ENCODE results near the gene MRPS15. TPM values are rescaled to one million over a fixed set of nuclear protein-coding genes. Genes with fewer than 3 reads are reported as not detected.

MRPS15 gene
- total and polyA plus RNA-seq, 10 donors, result 31.2 to 94.3 (median 42.7) TPM

- 53 to 87% (median 67%) methylated on average over 3 of the region's 3 CpGs for WGBS, 5 donors
Measured at GRCh38 chr1:36442337-36442736, 21.8 kb downstream of the MRPS15 start.

GRCh38 chr1:36440646-36441045, 23.5 kb downstream of the MRPS15 start:
- no peaks in the 10 kb centered on the region for H3K9me3 ChIP-seq
- H3K4me3 ChIP-seq, result no peak overlapping the region
- no peaks in the 10 kb centered on the region for H3K36me3 ChIP-seq
- WGBS, 5 donors, result 81 to 98% (median 91%) methylated on average over 3 of the region's 3 CpGs
- TF ChIP-seq POLR2AphosphoS5 (IDR thresholded peaks at IDR 0.05) (no peak), CTCF (IDR thresholded peaks at IDR 0.05 in 8 of 11, conservative IDR thresholded peaks at IDR 0.05 in 3 of 11) (no peak), POLR2A (IDR thresholded peaks at IDR 0.05) (no peak)
- H3K27ac ChIP-seq, result no peak overlapping the region
- intact Hi-C loops (cut with DNase I; ENCODE audit: low total_unique reads), result no loop called here
- H3K4me1 ChIP-seq, result no peaks in the 10 kb centered on the region
- H3K27me3 ChIP-seq (replicated peaks in 1 of 7), result no peaks in the 10 kb centered on the region
- DNase-seq, result no peak

More at GRCh38 chr1:36442337-36442736, 21.8 kb downstream of the MRPS15 start:
- H3K9me3 ChIP-seq, result no peaks in the 10 kb centered on the region
- no peak for DNase-seq
- H3K27ac ChIP-seq, result no peak overlapping the region
- H3K4me1 ChIP-seq, result peaks cover 0 to 13% (median 0%) of the 10 kb centered on the region in 6 donors
- no peaks in the 10 kb centered on the region for H3K36me3 ChIP-seq
- H3K4me3 ChIP-seq, result no peak overlapping the region
- H3K27me3 ChIP-seq (replicated peaks in 1 of 7), result no peaks in the 10 kb centered on the region
- TF ChIP-seq POLR2A (IDR thresholded peaks at IDR 0.05), result no peak
- no peak for TF ChIP-seq POLR2AphosphoS5 (IDR thresholded peaks at IDR 0.05)
- TF ChIP-seq CTCF (IDR thresholded peaks at IDR 0.05 in 8 of 11, conservative IDR thresholded peaks at IDR 0.05 in 3 of 11), result no peak
- intact Hi-C loops (cut with DNase I; ENCODE audit: low total_unique reads), result no loop called here

GRCh38 chr1:36440044-36440443, 24.1 kb downstream of the MRPS15 start:
- DNase-seq, result no peak
- Histone ChIP-seq H3K27me3 (replicated peaks in 1 of 7) (no peaks in the 10 kb centered on the region), H3K27ac (no peak overlapping the region), H3K4me3 (no peak overlapping the region), H3K4me1 (no peaks in the 10 kb centered on the region), H3K36me3 (no peaks in the 10 kb centered on the region), H3K9me3 (no peaks in the 10 kb centered on the region)
- TF ChIP-seq CTCF (IDR thresholded peaks at IDR 0.05 in 8 of 11, conservative IDR thresholded peaks at IDR 0.05 in 3 of 11) (no peak), POLR2AphosphoS5 (IDR thresholded peaks at IDR 0.05) (no peak), POLR2A (IDR thresholded peaks at IDR 0.05) (no peak)
- WGBS, 5 donors, result 70 to 91% (median 86%) methylated on average over 3 of the region's 3 CpGs
- intact Hi-C loops (cut with DNase I; ENCODE audit: low total_unique reads), result no loop called here

GRCh38 chr1:36438715-36439114, 25.5 kb downstream of the MRPS15 start:
- H3K4me1 ChIP-seq, result no peaks in the 10 kb centered on the region
- intact Hi-C loops (cut with DNase I; ENCODE audit: low total_unique reads), result no loop called here
- TF ChIP-seq POLR2AphosphoS5 (IDR thresholded peaks at IDR 0.05) (no peak), CTCF (IDR thresholded peaks at IDR 0.05 in 8 of 11, conservative IDR thresholded peaks at IDR 0.05 in 3 of 11) (no peak), POLR2A (IDR thresholded peaks at IDR 0.05) (no peak)

More at GRCh38 chr1:36438715-36439114, 25.5 kb downstream of the MRPS15 start:
- no peaks in the 10 kb centered on the region for H3K9me3 ChIP-seq
- no peak overlapping the region for H3K27ac ChIP-seq
- no peaks in the 10 kb centered on the region for H3K27me3 ChIP-seq (replicated peaks in 1 of 7)
- no peak overlapping the region for H3K4me3 ChIP-seq
- no peaks in the 10 kb centered on the region for H3K36me3 ChIP-seq
- WGBS, 5 donors, result 93 to 97% (median 96%) methylated on average over 4 of the region's 4 CpGs
- no peak for DNase-seq

Measured in spleen (tissue), 11 donors.